AG20443 (cell line): ENCODE measurements around the gene AGAP3.
A peak's percentile ranks its signal among the peaks of the same experiment; 100 is the strongest.
"Not testable (repeated sequence)": the region's sequence is repeated elsewhere in the genome, so short reads cannot be mapped to it uniquely, and the experiment has no call there.

Experiments
- DNase-seq: peaks from one replicate; pipeline ENCODE4 v3.0.0; 2012; ENCODE audit warnings: low spot score, mixed read lengths

AGAP3 gene

DNA sequence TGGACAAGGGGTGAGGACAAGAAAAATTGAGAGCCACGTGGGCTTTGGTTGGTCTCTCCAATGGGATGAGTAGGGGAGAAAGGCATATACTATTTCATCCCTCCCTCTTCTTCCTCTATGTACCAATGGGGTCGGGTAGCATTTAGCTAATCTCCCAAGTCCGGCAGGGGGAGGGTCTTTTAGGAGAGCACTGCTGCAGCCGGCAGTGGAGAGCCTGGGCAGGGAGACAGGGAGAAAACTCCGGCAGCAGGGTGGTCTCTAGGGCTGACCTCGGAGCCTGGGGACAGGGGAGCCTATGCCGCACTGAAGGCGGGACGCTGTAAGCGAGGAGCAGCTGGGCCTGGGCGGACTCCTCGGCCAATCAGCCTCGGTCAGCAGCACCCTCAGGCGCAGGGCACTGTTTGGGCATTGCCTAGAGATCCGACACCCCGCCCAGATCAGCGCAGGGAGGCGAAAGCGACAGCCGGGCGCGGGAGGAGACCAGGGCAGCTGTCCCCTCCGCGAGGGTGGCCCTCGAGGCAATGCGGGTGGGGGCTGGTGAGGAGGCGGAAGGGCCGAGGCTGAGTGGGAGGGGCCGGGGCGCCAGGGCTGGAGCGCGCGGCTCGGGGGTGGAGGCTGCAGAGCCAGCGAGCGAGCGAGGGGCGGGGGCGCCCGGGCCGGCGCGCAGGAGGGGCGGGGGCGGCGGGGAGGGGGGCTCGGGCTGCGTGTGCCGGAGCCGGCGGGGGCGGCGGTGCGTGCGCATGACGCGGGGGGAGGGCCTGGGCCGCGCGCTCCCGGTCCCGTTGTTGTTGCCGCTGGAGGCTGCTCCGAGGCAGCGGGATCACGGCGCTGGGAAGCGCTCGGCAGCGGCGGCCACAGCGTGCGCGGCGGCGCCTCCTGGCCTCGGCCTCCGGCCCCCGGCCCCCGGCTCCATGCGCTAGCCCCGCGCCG lies at the start of gene AGAP3:
Gene AGAP3, plus strand, starts transcription at position 785 of the 930 bp plus-strand sequence. CDS start 267 bp downstream, outside the sequence.
- peak; percentile 95 for DNase-seq

DNA sequence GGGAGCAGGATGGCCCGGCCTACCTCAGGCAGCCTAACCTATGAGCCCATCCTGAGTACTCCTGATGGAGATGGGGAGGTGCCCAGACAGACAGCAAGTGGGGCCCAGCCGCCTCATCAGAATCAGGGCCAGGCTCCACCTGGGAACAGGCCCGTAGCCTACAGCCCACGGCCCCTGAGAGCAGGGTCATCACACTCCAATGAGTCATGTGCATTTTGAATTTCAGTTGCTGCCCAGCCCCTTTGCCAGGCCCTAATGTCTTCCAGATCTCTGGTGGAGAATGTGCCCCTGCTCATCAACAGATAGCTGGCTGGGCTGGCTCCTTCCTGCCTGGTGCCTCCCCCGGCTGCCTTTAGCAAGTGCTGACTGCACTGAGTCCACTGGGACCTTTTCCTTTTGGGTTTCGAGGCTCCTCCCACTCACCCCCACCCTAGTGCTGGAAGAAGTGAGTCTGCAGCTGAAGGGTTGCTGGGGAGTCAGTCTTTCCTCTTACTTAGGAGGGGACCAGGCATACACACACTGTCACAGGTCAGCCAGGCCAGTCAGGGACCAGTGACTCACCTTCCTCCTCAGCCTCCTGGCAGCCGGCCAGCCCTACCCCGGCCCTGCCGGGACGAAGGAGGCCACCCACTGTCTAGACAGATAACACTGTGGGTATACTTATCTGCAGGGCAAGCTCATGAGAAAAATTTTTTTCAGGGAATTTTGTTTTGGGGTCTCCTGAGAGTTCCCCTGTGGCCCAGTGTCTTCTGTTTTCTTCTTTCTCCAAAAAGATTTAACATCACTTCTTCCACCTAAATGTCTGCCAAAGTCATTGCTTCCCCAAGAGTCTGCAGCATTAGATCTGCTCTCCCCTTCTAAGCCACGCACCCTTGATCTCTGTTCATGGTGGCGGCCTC lies 47.1 kb upstream of the AGAP3 start:
- DNase-seq: peak; percentile 81

DNA sequence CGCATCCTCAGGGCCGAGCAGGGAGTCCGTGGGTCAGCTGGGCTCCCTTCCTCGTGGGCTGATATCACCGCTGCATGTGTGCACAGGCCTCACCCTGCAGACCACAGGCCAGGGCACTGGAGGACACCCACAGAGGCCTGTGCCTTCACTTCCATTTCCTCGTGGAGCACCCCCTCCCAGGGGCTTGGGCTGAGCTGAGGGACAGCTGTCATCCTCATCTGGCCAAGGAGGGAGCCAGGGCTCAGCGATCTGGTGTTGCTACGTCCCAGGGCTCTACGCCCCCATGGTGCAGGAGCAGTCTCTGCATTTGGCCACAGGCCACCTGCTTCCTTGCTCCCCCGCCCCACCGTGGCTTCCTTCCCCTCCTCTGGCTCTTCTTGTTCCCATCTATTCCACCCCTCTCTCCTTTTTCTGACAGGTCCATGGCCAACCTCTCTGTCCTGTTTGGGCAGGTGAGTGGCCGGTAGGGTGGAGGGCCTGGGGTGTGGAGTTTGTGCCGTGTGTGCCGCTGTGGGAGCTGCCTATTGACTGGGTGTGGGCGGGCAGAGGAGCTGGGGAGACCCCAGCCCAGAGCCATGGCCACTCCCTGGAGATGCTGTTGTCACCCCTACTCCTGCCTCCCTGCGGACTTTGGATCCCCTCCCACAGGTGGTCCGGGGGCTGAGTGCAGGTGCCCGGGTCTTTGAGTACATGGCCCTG lies 46.3 kb upstream of the AGAP3 start:
- DNase-seq: no peak

DNA sequence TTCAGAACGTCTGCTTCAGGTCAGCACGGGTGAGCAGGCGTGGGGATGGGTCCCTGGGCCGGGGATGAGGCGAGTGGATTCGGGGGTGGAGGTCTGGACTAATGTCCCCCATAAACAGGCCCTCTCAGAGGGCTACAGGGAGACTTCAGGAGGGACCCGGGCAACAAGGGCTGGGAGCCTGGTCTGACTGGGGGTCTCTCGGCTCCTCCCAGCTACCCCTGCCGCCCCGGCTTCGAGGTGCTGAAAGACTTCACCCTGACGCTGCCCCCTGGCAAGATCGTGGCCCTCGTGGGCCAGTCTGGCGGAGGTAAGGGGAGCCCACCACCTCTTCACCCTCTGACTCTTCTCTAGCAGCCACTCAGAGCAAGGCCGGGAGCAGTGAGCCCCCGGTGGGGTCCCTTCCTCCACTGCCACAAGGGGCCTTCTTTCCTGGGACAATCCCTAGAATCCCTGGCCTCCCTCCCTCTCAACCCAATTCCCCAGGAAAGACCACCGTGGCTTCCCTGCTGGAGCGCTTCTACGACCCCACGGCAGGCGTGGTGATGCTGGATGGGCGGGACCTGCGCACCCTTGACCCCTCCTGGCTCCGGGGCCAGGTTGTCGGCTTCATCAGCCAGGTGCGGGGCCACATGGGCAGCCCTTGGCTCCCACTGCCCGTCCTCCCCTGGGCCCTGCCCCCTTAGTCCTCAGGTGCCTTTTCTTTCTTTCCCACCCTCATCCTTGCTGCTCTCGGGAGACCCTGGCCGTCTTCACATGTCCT lies 45.5 kb upstream of the AGAP3 start:
- no peak for DNase-seq

DNA sequence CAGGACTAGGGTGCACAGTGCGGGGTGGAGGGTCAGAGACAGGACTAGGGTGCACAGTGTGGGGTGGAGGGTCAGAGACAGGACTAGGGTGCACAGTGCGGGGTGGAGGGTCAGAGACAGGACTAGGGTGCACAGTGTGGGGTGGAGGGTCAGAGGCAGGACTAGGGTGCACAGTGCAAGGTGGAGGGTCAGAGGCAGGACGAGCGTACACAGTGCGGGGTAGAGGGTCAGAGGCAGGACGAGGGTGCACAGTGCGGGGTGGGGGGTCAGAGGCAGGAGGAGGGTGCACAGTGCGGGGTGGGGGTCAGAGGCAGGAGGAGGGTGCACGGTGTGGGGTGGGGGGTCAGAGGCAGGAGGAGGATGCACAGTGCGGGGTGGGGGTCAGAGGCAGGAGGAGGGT lies 42.8 kb upstream of the AGAP3 start:
- not testable (repeated sequence) for DNase-seq

DNA sequence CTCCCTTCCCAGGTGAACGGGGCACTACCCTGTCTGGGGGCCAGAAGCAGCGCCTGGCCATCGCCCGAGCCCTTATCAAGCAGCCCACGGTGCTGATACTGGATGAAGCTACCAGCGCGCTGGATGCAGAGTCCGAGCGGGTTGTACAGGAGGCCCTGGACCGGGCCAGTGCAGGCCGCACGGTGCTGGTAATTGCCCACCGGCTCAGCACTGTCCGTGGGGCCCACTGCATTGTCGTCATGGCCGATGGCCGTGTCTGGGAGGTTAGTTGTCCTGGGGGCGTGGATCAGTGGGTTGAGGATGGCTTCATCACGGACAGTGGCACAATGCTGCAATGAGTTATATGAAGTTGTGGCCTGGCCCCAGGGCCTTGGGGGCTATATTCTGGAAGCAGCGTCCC lies 42.3 kb upstream of the AGAP3 start:
- DNase-seq: no peak

DNA sequence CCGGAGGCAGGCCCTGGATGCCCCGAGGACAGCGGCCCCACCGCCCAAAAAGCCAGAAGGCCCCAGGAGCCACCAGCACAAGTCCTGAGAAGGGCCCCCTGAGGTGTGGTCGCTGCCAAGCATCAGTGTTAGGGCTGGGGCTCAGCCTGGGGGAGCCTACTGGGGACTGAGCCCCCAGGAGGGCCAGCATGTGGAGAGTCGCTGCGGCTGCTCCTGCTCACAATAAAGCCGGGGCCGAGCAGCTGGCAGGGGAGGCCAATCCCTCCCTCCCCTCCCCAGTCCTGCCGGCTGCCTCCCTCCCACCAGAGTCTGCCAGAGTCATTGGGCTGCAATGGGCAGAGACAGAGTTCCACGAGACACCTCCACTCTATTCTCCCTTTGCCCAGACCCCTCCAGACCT lies 41.0 kb upstream of the AGAP3 start:
- no peak for DNase-seq

DNA sequence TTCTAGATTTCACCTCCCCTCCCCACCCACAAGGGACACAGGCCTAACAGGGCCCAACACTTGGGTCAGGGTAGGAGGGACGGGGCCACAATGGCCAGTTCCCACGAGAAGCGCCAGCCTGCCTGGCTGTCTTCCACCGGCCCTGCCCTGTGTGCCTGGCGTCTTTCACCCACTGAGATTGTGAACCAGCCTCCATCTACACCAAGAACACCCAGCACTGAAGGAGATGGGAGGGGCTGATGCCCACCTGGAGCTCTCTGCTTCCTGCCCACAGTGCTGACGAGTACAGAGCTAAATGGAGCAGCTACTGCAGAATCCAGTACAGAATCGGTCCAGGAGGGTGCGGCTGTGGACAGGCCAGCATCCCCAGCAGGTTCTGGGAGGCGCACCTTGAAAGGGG lies 40.3 kb upstream of the AGAP3 start:
- DNase-seq: no peak

DNA sequence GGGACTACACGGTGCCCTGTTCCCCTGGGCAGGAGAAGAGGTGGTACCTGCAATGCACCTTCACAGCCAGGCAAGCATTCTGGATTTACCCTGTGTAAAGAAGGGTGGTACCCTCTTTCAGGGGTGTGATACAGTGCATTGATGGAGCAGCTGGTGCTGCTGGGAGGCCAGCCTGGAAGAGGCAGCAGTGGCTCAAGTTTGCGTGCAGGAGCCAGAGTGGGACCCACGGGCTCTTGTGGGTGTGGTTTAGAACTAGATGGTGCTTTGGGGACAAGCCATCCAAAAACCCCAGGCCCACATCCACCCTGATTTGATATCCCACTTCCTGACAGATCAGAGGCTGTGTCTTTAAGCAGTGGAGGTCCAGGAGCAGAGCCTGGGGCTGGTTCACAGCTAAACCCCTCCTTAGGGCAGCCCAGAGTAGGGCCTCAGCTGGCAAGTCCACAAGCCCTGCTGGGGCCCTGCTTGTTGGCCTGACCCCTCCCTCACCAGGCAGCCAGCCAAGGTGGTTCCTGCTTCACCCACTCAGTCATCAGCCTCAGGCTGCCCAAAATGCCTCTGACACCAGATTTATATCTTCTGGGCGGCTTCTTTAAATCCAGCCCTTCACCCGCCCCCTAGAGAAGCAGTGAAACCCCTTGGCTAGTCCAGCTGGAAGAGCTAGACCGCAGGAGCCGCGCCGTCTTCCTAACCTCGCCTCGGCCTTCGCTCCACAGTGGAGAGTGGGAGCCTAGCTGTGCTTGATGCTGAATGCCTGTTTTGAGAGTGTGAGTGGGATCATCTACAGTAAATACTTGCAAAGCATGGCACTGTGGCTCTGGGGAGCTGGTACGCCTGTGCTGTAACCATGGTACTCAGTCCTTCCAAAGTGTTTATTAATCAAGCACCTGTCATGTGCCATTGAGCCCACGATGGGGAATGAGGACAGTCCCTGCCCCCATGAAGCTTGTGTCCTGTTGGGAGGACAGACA lies 39.4 kb upstream of the AGAP3 start:
- DNase-seq: peak; percentile 49

DNA sequence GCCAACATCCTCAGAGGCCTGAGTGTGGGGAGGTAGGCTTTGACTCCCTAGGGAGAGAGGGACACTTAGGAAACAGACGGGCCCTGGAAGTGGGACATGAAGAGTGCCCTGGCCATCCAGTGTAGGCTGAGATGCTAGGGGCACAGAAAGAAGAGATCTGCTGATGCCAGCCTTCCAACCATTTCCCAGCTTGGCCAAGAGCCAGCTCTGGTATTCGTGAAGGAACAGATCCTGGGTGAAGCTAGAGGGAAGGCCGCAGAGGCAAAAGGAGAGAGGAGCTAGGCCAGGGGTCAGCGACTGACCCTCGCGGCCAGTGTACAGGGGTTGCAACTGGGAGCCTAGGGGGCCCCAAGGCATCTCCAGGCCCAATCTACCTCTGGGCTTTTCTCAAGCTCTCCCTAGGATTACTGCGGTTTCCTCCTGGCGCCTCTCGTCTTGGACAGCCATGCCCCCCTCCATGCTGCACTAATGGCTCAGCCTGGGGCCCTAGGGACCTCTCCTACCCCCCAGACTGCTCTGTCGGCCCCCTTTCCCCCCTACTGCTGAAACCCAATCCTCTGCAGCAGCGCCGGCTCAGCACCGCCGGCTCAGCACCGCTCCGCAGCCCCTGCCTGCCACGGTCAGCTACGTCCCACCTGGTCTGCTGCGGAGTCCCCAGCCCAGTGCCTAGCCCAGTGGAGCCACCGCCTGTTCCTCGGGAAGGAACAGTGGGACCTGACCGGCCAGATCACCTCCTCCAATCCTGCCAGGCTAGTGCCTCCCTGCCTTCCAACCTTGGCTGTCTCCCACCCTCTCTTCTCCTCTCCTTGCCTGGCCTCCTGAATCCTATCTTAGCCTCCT lies 38.1 kb upstream of the AGAP3 start, which contains the start of gene ASIC3:
Gene ASIC3, plus strand, starts transcription at position 556 of the 840 bp plus-strand sequence. CDS start 355 bp downstream, outside the sequence.
- no peak for DNase-seq

DNA sequence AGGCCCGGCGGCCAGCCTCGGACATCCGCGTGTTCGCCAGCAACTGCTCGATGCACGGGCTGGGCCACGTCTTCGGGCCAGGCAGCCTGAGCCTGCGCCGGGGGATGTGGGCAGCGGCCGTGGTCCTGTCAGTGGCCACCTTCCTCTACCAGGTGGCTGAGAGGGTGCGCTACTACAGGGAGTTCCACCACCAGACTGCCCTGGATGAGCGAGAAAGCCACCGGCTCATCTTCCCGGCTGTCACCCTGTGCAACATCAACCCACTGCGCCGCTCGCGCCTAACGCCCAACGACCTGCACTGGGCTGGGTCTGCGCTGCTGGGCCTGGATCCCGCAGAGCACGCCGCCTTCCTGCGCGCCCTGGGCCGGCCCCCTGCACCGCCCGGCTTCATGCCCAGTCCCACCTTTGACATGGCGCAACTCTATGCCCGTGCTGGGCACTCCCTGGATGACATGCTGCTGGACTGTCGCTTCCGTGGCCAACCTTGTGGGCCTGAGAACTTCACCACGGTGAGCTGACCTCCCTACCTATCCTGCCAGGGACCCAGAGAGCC lies 37.3 kb upstream of the AGAP3 start:
- DNase-seq: no peak

DNA sequence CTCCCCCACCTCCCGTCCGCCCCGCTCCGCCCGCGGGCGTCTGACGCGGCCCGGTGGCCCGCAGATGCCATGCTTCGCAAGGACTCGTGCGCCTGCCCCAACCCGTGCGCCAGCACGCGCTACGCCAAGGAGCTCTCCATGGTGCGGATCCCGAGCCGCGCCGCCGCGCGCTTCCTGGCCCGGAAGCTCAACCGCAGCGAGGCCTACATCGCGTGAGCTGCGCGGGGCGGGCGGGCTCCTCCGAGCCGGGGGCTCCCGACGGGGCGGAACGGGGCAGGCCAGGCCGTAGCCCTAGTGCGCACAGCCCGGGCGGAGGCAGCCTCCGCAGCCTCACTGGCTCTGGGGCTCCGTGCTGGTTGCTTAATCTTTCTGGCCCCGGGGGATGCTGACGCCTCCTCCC lies 35.2 kb upstream of the AGAP3 start:
- peak; percentile 83 for DNase-seq

DNA sequence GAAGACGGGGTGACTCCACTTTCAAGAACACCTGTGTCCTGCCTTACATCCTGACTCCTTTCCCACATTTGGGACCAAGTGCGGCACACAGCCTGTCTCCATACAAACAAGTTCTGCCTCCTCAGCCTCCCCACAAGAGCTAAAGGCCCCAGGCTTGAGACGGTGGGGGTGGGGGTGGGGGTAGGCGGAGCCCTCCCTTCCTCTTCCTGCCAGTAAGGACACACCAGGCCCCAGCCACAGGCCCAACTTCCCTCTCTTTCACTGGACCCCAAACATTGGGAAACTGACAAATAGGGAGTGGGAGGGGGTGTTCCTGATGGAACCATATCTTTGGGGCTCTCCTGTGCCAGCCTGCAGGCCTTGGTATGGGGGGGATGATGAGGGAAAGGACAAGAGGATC lies 33.2 kb upstream of the AGAP3 start:
- no peak for DNase-seq

DNA sequence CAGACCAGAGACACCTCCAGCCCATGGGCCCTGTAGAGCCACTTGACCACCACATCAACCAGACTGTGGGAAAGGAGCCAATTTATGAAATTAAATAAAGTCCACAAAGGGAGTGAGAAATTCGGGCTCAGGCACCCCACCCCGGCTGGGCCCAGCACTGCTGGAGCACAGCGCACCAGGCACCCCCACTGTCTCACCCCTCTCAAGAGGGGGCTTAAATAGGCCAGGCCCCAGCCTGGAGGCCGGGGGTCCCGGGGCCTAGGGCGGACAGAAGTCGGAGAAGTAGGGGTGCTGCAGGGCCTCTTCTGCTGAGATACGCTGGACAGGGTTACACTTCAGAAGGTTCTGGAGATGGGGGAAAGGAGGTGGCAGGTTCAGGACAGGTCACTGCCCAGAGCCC lies 32.5 kb upstream of the AGAP3 start:
- DNase-seq: no peak

DNA sequence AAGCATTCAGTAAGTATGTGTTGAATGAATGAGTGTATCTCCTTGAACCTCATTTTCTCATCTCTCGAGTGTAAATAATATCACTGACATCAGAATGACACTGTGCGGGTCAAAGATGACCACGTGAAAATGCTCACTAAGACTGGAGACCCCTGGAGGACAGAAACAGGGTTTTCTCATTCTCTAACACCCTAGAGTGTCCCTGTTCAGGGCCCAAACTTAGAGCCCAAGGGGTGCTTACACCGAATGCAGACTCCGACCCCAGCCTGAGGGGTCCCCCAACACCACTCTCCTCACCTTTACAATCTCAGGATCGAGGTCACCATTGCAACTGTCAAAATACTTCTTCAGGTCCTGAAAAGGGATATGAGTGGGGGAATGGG lies 30.0 kb upstream of the AGAP3 start:
- no peak for DNase-seq

DNA sequence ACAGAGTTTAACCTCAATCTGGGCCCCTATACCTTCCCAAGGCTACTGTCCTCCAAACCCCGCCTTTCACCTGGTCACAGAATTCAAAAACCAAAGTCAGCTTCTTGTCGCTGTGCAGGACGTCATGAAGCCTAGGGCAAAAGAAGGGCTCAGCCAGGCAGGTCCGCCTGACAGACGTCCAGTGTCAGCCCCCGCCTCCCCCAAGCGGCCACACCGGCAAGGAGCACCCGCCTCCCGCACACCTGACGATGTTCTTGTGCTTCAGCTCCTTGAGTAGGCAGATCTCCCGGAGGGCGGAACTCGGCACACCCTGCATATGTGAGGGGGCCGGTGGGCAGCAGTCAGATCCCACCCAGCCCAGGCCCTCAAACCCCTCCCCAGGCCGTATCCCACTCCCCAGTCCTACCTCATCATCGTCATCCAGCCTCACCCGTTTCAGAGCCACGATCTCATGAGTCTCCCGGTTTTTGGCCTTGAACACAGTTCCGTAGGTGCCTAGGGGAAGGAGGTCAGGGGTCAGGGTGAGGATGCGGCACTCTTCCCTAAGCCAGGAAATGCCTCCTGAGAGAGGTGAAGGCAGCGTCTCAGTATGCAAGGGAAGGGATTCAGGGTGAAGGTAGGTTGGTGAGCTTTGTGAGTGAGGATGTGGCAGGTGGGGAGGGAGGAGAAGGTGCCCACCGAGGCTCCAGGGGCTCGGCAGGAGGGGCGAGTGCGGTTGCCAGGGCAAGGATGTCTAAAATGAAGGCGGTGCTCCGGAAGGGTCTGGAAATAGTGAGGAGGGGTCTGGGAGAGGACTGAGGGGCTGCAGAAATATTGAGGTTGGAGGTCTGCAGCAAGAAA lies 29.4 kb upstream of the AGAP3 start:
- DNase-seq: no peak

DNA sequence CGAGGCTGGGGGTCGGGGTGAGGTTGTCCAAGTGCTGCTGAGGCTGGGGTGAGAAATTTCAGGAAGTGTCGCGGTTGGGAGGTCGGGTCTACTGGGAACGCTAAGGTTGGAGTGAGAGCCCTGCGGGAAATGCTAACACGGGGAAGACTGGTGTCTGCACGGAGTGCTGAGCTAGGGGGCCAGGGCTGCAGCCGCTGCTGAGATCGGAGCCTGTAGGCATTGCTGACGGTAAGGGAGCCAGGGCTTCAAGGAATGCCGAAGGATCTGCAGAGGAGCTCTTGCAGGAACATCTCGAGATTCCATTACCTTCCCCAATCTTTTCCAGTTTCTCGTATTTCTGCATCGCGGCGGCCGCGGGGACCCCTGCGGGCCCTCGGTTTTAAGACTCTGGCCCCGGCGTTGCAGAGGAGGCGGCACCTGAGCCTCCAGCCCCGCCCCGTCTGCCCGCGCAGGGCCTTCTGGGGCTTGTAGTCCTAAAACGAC lies 28.7 kb upstream of the AGAP3 start, which contains the start of gene CDK5:
Gene CDK5, minus strand, starts transcription at position 392 of the 483 bp plus-strand sequence. Its CDS starts 49 bp downstream, at position 343.
- DNase-seq: no peak
